Medulla oblongata (tissue), 1 donor: ENCODE data around the gene OAS3.
"Not testable (repeated sequence)": the region's sequence is repeated elsewhere in the genome, so short reads cannot be mapped to it uniquely, and the experiment has no call there.

Source experiments
- DNase-seq: peaks from one replicate; pipeline ENCODE4 v3.0.0-alpha.2; 2015; ENCODE audit errors: extremely low spot score

The OAS3 gene

GRCh38 chr12:112924986-112925385, 13.3 kb upstream of the OAS3 start:
- DNase-seq = no peak

- not testable (repeated sequence) for DNase-seq
Measured at GRCh38 chr12:112926416-112927033, 11.7 kb upstream of the OAS3 start.

- no peak for DNase-seq
Measured at GRCh38 chr12:112927475-112927874, 10.8 kb upstream of the OAS3 start.

- no peak for DNase-seq
Measured at GRCh38 chr12:112927925-112928324, 10.3 kb upstream of the OAS3 start.

- DNase-seq = no peak
Measured at GRCh38 chr12:112928978-112929377, 9.3 kb upstream of the OAS3 start.

GRCh38 chr12:112929715-112930114, 8.6 kb upstream of the OAS3 start:
- no peak for DNase-seq

GRCh38 chr12:112930350-112930749, 7.9 kb upstream of the OAS3 start:
- DNase-seq = no peak

- no peak for DNase-seq
Measured at GRCh38 chr12:112932485-112933128, 5.7 kb upstream of the OAS3 start.

GRCh38 chr12:112933129-112933505, 5.2 kb upstream of the OAS3 start:
- no peak for DNase-seq

GRCh38 chr12:112936264-112936663, 2.0 kb upstream of the OAS3 start:
- DNase-seq = no peak

- DNase-seq = no peak
Measured at GRCh38 chr12:112936927-112937326, 1.3 kb upstream of the OAS3 start.

GRCh38 chr12:112938751-112939150, 477 bp downstream of the OAS3 start:
- DNase-seq = no peak

GRCh38 chr12:112939761-112940381, 1.6 kb downstream of the OAS3 start:
- no peak for DNase-seq

- DNase-seq = no peak
Measured at GRCh38 chr12:112941528-112942335, 3.5 kb downstream of the OAS3 start.

GRCh38 chr12:112942572-112942971, 4.3 kb downstream of the OAS3 start:
- DNase-seq = no peak

GRCh38 chr12:112944024-112944690, 5.9 kb downstream of the OAS3 start:
- DNase-seq = no peak

- no peak for DNase-seq
Measured at GRCh38 chr12:112945515-112945914, 7.2 kb downstream of the OAS3 start.

- DNase-seq = peak; percentile 19
Measured at GRCh38 chr12:112946236-112947000, 8.1 kb downstream of the OAS3 start.

- no peak for DNase-seq
Measured at GRCh38 chr12:112947314-112947713, 9.0 kb downstream of the OAS3 start.

- DNase-seq = no peak
Measured at GRCh38 chr12:112947761-112948160, 9.5 kb downstream of the OAS3 start.

GRCh38 chr12:112948806-112949205, 10.5 kb downstream of the OAS3 start:
- DNase-seq = no peak
